Measurements from ENCODE around the gene PABPN1L.

PABPN1L gene

DNA sequence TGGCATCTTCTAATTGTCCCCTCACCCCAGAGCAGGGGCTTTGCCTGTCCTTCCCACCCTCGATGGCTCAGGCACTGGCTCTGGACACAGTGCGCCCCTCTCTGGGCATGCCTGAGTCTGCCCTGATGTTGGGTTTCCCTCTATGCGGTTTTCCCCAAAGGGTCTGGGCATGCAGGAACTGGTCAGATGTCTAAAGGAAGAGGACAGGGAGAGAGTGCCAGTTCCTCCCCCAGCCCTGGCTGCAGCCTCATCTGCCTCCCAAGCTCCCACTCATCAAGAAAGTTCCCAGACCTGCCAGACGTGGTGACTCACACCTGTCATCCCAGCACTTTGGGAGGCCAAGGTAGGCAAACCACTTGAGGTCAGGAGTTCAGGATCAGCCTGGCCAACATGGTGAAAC lies 41.3 kb upstream of the PABPN1L start:
- POLR2A ChIA-PET, result no interaction called here
- no peak for DNase-seq (ENCODE audit: low read depth, low spot score)
- H3K4me3 ChIP-seq (ENCODE audit: low read depth, low read length), result no peak overlapping the region
- CTCF ChIA-PET, result no interaction called here
- no peak for TF ChIP-seq CTCF (IDR thresholded peaks at IDR 0.05; ENCODE audit: insufficient read depth, low read length, missing control alignments)

DNA sequence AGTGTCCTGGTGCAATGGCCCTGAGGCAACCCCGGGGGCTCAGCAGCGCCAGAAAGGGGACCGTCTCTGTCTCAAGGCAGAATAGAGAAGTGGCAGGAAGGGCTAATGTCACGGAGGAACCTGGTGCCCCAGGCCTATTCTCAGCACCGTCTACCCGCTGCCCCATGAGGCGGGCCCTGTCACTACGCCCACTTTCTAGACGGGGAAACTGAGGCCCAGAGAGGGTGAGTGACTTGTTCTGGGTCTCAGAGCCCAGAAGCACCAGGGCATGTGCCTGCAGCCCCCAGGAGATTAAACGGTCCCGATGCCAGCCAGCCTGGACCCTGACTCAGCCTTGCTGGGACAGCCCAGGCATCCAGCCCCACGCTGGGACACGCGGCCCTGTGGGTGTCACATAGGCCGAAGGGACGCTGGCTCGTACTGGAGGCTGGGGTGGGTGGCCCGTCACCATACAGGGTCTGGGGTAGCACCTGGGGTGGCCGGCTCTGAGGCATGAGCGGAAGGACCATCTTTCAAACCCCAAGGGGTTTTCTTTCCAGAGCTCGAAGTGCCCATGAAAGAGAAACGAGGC lies 40.2 kb upstream of the PABPN1L start:
- no peak for TF ChIP-seq CTCF (IDR thresholded peaks at IDR 0.05; ENCODE audit: insufficient read depth, low read length, missing control alignments)
- CTCF ChIA-PET, result interaction anchor here (0.5 kb wide), 1 partner anchor 80 kb away, joined by 3 read pairs; no protein-coding TSS in a partner anchor
- POLR2A ChIA-PET, result no interaction called here
- no peak for DNase-seq (ENCODE audit: low read depth, low spot score)
- H3K4me3 ChIP-seq (ENCODE audit: low read depth, low read length), result no peak overlapping the region

- ChIA-PET POLR2A (no interaction called here), CTCF (interaction anchor here (0.5 kb wide), 1 partner anchor 81 kb away, joined by 3 read pairs; no protein-coding TSS in a partner anchor)
- no peak for TF ChIP-seq CTCF (IDR thresholded peaks at IDR 0.05; ENCODE audit: insufficient read depth, low read length, missing control alignments)
- H3K4me3 ChIP-seq (ENCODE audit: low read depth, low read length), result no peak overlapping the region
- no peak for DNase-seq (ENCODE audit: low read depth, low spot score)
Measured at GRCh38 chr16:88906020-88906419, 39.6 kb upstream of the PABPN1L start.

- H3K4me3 ChIP-seq (ENCODE audit: low read depth, low read length), result no peak overlapping the region
- no peak for TF ChIP-seq CTCF (IDR thresholded peaks at IDR 0.05; ENCODE audit: insufficient read depth, low read length, missing control alignments)
- ChIA-PET CTCF (no interaction called here), POLR2A (no interaction called here)
- no peak for DNase-seq (ENCODE audit: low read depth, low spot score)
Measured at GRCh38 chr16:88905563-88905962, 39.1 kb upstream of the PABPN1L start.

GRCh38 chr16:88904676-88905365 lies 38.4 kb upstream of the PABPN1L start:
- POLR2A ChIA-PET, result no interaction called here
- no peak overlapping the region for H3K4me3 ChIP-seq (ENCODE audit: low read depth, low read length)
- DNase-seq (ENCODE audit: low read depth, low spot score), result no peak
- no peak for TF ChIP-seq CTCF (IDR thresholded peaks at IDR 0.05; ENCODE audit: insufficient read depth, low read length, missing control alignments)
- CTCF ChIA-PET, result no interaction called here

- POLR2A ChIA-PET, result no interaction called here
- DNase-seq (ENCODE audit: low read depth, low spot score), result no peak
- no peak for TF ChIP-seq CTCF (IDR thresholded peaks at IDR 0.05; ENCODE audit: insufficient read depth, low read length, missing control alignments)
- CTCF ChIA-PET, result no interaction called here
- H3K4me3 ChIP-seq (ENCODE audit: low read depth, low read length), result no peak overlapping the region
Measured at GRCh38 chr16:88903267-88903666, 36.8 kb upstream of the PABPN1L start.

Data from AG04449 (cell line).